B cell (primary cell): ENCODE measurements around the gene TUT4.

Source experiments
- CTCF ChIP-seq: fragments of 200-600 bp; IDR thresholded peaks from one replicate; pipeline ENCODE4 v1.8.0; 2022; ENCODE audit warnings: antibody characterized with exemption, mild to moderate bottlenecking
- EZH2 ChIP-seq: IDR thresholded peaks from 2 replicates; pipeline ENCODE4 v1.6.1; 2012; ENCODE audit warnings: borderline replicate concordance, low read depth, mild to moderate bottlenecking, moderate library complexity, low read length; ENCODE audit not compliant: insufficient read depth, poor library complexity, severe bottlenecking

DNA sequence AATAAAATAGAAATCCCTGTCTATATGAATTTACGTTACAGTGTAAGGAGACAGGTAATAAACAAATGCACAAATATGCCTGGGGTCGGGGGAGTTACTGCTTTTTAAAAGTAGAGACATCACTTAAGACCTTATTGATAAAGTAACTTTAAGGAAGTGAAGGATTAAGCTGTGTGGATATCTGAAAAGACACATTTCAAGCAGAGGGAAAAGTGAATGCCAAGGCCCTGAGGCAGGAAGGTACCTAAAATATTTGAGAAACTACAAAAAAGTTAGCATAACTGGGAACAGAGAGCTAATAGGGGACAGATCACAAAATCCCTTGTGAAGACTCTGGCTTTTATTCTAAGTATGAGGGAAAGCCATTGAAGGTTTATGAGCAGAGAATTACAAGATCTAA lies 41.5 kb downstream of the TUT4 start:
- TF ChIP-seq CTCF (no peak), EZH2 (no peak)
